Mesenchymal stem cell (in vitro differentiated cells and primary cell): ENCODE data around the gene ZNF385C. TPM values are rescaled to one million over a fixed set of nuclear protein-coding genes. Genes with fewer than 3 reads are reported as not detected.
A peak's percentile ranks its signal among the peaks of the same experiment; 100 is the strongest.
"Not testable (repeated sequence)": the region's sequence is repeated elsewhere in the genome, so short reads cannot be mapped to it uniquely, and the experiment has no call there.

Experiments
- DNase-seq: peaks from one replicate; pipeline ENCODE4 v3.0.0-alpha.2; 2013
- H2AFZ ChIP-seq: one replicate; pipeline ENCODE4 v1.6.1; 2013; ENCODE audit warnings: low read depth, mild to moderate bottlenecking, control low read depth, inconsistent platforms, low read length, moderate library complexity
- H2AK5ac ChIP-seq: 2 replicates; pipeline ENCODE4 v1.6.1; 2013; ENCODE audit warnings: low read length, moderate library complexity, mild to moderate bottlenecking, inconsistent platforms; ENCODE audit not compliant: severe bottlenecking
- H2BK120ac ChIP-seq: one replicate; pipeline ENCODE4 v1.6.1; 2013; ENCODE audit warnings: low read depth, mild to moderate bottlenecking, inconsistent platforms, low read length, moderate library complexity
- H2BK12ac ChIP-seq, 2 experiments: one replicate each; pipeline ENCODE4 v1.6.1; 2013; ENCODE audit warnings: inconsistent platforms in 2 of 2, low read length in 2 of 2, mild to moderate bottlenecking in 2 of 2, moderate library complexity in 2 of 2, control low read depth in 1 of 2
- H2BK15ac ChIP-seq: one replicate; pipeline ENCODE4 v1.6.1; 2013; ENCODE audit warnings: mild to moderate bottlenecking, low read depth, inconsistent platforms; ENCODE audit not compliant: poor library complexity, severe bottlenecking
- H2BK5ac ChIP-seq: 2 replicates; pipeline ENCODE4 v1.6.1; 2013; ENCODE audit warnings: low read depth, mild to moderate bottlenecking, low read length, control low read depth, inconsistent platforms; ENCODE audit not compliant: poor library complexity, severe bottlenecking
- H3K14ac ChIP-seq, 2 experiments: one replicate each; pipeline ENCODE4 v1.6.1; 2013; ENCODE audit warnings: inconsistent platforms in 2 of 2, low read length in 2 of 2, control low read depth in 1 of 2, mild to moderate bottlenecking in 1 of 2, moderate library complexity in 1 of 2
- H3K18ac ChIP-seq, 2 experiments: one replicate each; pipeline ENCODE4 v1.6.1; 2013; ENCODE audit warnings: inconsistent platforms in 2 of 2, low read length in 2 of 2, control low read depth in 1 of 2, low read depth in 1 of 2, mild to moderate bottlenecking in 1 of 2
- H3K23ac ChIP-seq, 2 experiments: one replicate each; pipeline ENCODE4 v1.6.1; 2013; ENCODE audit warnings: inconsistent platforms in 2 of 2, low read length in 2 of 2, mild to moderate bottlenecking in 2 of 2, moderate library complexity in 2 of 2, control low read depth in 1 of 2
- H3K27ac ChIP-seq: 2 replicates; pipeline ENCODE4 v1.5.1; 2013; ENCODE audit warnings: mild to moderate bottlenecking, moderate library complexity, low read length, control low read depth, inconsistent platforms; ENCODE audit not compliant: poor library complexity, severe bottlenecking
- H3K27me3 ChIP-seq, 2 experiments: 2 replicates each; pipeline versions ENCODE4 v1.6.1 to v1.7.0; 2013; ENCODE audit warnings: low read length in 2 of 2, mild to moderate bottlenecking in 2 of 2, moderate library complexity in 2 of 2, control low read depth in 1 of 2, inconsistent platforms in 1 of 2; ENCODE audit not compliant: control insufficient read depth in 1 of 2, insufficient read depth in 1 of 2
- H3K36me3 ChIP-seq, 2 experiments: 2 replicates each; pipeline versions ENCODE4 v1.6.1 to v1.7.0; 2013; ENCODE audit warnings: low read length in 2 of 2, control low read depth in 1 of 2, inconsistent platforms in 1 of 2, low read depth in 1 of 2, mild to moderate bottlenecking in 1 of 2; ENCODE audit not compliant: insufficient read depth in 2 of 2, control insufficient read depth in 1 of 2
- H3K4ac ChIP-seq, 2 experiments: one replicate each; pipeline ENCODE4 v1.6.1; 2013; ENCODE audit warnings: inconsistent platforms in 2 of 2, low read length in 2 of 2, mild to moderate bottlenecking in 2 of 2, moderate library complexity in 2 of 2, control low read depth in 1 of 2, low read depth in 1 of 2
- H3K4me1 ChIP-seq: 2 replicates; pipeline ENCODE4 v1.6.1; 2013; ENCODE audit warnings: low read depth, low read length, control low read depth; ENCODE audit not compliant: control insufficient read depth, insufficient read depth
- H3K4me2 ChIP-seq: 2 replicates; pipeline ENCODE4 v1.6.1; 2013; ENCODE audit warnings: low read length, mild to moderate bottlenecking, inconsistent platforms; ENCODE audit not compliant: poor library complexity, severe bottlenecking
- H3K4me3 ChIP-seq, 2 experiments: 2 replicates each; pipeline versions ENCODE4 v1.5.1 to v1.7.0; 2013; ENCODE audit warnings: low read length in 2 of 2, mild to moderate bottlenecking in 2 of 2, control low read depth in 1 of 2, low read depth in 1 of 2; ENCODE audit not compliant: insufficient read depth in 1 of 2
- H3K79me1 ChIP-seq: replicated peaks from 2 replicates; pipeline ENCODE4 v1.6.1; 2013; ENCODE audit warnings: mild to moderate bottlenecking, control low read depth, low read length, inconsistent platforms; ENCODE audit not compliant: poor library complexity, severe bottlenecking
- H3K9ac ChIP-seq: 2 replicates; pipeline ENCODE4 v1.7.0; 2013; ENCODE audit warnings: mild to moderate bottlenecking, low read length, moderate library complexity
- H3K9me3 ChIP-seq: 2 replicates; pipeline ENCODE4 v1.7.0; 2013; ENCODE audit warnings: mild to moderate bottlenecking, low read length; ENCODE audit not compliant: control insufficient read depth
- H4K8ac ChIP-seq: one replicate; pipeline ENCODE4 v1.6.1; 2013; ENCODE audit warnings: inconsistent platforms, mild to moderate bottlenecking, low read length, moderate library complexity
- H4K91ac ChIP-seq: one replicate; pipeline ENCODE4 v1.6.1; 2013; ENCODE audit warnings: mild to moderate bottlenecking, low read length, inconsistent platforms
- WGBS: methylation state at CpG from one replicate; pipeline ENCODE4 v1.1.7; 2013; ENCODE audit warnings: mixed read lengths; 5-methylcytosine and 5-hydroxymethylcytosine counted together
- polyA plus RNA-seq, 2 experiments: library from polyadenylated mRNA; stranded (reverse); fragments of 200-250 nt; gene quantifications; one replicate each; pipeline ENCODE4 v1.2.3, GENCODE V29; 2013

Gene ZNF385C, protein sequence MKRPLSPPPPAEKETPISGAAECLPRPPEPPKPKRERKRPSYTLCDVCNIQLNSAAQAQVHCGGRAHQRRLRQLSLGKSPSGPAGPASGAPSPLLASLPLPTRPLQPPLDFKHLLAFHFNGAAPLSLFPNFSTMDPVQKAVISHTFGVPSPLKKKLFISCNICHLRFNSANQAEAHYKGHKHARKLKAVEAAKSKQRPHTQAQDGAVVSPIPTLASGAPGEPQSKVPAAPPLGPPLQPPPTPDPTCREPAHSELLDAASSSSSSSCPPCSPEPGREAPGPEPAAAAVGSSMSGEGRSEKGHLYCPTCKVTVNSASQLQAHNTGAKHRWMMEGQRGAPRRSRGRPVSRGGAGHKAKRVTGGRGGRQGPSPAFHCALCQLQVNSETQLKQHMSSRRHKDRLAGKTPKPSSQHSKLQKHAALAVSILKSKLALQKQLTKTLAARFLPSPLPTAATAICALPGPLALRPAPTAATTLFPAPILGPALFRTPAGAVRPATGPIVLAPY
- 0.07 TPM for polyA plus RNA-seq (2013, experiment 1 of 2)
- 0.11 TPM for polyA plus RNA-seq (2013, experiment 2 of 2)

DNA sequence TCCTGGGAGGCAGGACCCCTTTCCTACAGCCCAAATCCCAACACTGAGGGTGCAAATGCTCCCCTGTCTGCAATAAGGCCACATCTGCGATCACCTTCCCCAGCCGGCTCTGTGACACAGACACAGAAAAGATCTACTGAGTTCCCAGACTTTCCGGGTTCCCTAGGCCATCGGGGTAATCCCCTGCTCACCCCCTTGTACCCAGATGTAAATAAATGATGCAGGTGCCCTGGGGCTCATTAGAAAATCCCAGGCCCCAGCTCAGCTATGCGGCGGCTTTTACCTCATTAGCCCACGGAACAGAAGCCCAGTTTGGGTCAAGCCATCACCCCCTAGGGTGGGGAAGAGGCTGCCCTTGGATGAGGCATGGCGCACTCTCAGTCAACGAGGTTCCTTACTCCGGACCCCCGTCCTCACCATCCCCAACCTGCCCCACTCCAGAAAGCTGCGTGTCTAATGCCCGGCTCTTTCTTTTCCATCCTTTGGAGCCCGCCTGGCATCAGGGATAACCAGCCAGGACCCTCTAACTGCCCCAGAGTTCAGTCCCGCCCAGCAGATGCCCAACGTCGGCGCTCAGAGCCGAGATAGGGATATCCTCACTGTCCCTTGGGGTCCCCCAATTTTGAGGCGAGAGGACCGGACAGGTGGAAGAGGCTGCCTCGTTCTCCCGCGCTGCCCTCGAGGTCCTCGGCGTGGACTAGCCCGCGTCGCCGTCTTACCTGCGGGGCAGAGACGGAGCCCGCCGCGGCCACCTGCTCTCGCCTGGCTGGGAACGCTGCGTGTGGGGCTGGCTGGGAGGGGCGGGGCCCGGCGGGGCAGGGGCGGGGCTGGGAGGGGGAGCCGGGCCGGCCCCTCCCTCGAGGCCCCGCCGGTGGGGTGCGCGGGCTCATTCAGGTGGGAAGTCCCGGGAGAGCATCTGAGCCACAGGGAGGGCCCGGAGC lies at the start of gene ZNF385C:
Gene ZNF385C (minus strand): TSS at position 783 of the 941 bp plus-strand sequence. CDS start 35,417 bp downstream, outside the sequence.
- Histone ChIP-seq H3K4ac (no peak within 1 kb of the TSS), H3K9me3 (no peaks in the 10 kb centered on the region), H3K27ac (no peak within 1 kb of the TSS), H2BK12ac (no peak within 1 kb of the TSS), H2AK5ac (no peak within 1 kb of the TSS), H2BK120ac (no peak within 1 kb of the TSS), H3K9ac (no peak within 1 kb of the TSS), H3K36me3 (peaks cover under 1 to 4% of the 10 kb centered on the region in 2 experiments), H3K18ac (no peak within 1 kb of the TSS), H3K4me1 (peaks cover 11% of the 10 kb centered on the region), H3K23ac (no peak within 1 kb of the TSS), H2BK15ac (peak within 1 kb of the TSS; percentile 32), H3K27me3 (peaks cover 44 to 45% of the 10 kb centered on the region in 2 experiments), H3K4me2 (peak within 1 kb of the TSS; percentile 70), H4K8ac (no peak within 1 kb of the TSS), H2BK5ac (no peak within 1 kb of the TSS), H4K91ac (no peak within 1 kb of the TSS), H3K79me1 (no peaks in the 10 kb centered on the region), H3K4me3 (no peak within 1 kb of the TSS), H2AFZ (no peak within 1 kb of the TSS), H3K14ac (peak within 1 kb of the TSS in 1 of 2 experiments; percentile 11)
- no peak for DNase-seq
- 21% methylated on average over 41 of the region's 52 CpGs for WGBS

DNA sequence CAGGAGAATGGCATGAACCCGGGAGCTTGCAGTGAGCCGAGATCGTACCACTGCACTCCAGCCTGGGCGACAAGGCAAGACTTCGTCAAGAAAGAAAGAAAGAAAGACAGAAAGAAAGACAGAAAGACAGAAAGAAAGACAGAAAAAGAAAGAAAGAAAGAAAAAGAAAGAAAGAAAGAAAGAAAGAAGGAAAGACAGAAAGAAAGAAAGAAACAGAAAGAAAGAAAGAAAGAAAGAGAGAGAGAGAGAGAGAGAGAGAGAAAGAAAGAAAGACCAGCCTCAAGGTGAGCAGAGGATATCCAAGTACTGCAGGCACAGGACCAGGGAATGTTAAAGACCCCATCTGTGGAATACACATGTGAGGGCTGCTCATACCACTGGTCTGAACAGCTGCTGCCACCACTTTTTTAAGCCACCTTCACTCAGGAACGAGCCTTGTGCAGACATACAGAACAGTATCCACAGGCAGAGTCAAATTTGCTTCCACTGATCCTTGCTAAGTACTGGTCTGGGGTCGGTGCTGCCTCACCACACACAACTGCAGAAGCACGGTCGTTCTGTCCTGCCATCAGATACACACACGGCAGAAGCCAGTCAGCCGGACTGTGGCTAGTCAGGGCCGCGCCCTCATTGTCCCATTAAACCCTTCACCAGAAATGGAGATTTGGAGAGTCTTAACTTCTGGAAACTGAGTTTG lies 48.8 kb upstream of the ZNF385C start:
- H2BK120ac ChIP-seq: no peak overlapping the region

DNA sequence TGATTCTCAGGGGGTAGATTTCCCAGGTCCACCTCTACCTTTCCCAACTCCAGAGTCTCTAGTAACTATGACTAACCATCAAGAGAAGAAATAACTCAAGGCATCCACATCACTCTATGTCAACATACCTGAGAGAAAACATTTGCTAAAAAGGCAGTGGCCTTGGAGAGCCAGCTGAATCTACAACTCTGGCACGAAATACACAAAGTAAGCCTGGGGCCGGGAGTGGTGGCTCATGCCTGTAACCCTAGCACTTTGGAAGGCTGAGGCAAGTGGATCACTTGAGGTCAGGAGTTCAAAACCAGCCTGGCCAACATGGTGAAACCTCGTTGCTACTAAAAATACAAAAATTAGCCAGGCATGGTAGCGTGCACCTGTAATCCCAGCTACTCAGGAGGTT lies 44.9 kb upstream of the ZNF385C start:
- not testable (repeated sequence) for H2BK120ac ChIP-seq, H3K27me3 ChIP-seq, DNase-seq, H2BK12ac ChIP-seq, H2AFZ ChIP-seq, H3K9ac ChIP-seq, H2AK5ac ChIP-seq, H3K9me3 ChIP-seq, H4K8ac ChIP-seq, H2BK5ac ChIP-seq, H3K23ac ChIP-seq, H3K4me2 ChIP-seq, H3K14ac ChIP-seq, H3K4ac ChIP-seq, H2BK15ac ChIP-seq, H3K18ac ChIP-seq, H4K91ac ChIP-seq
- 93% methylated on average over 4 of the region's 4 CpGs for WGBS
- Histone ChIP-seq H3K36me3 (peaks cover 31 to 38% of the 10 kb centered on the region in 2 experiments), H3K27ac (peak overlapping the region; percentile 4), H3K79me1 (peaks cover 12% of the 10 kb centered on the region), H3K4me1 (peaks cover 33% of the 10 kb centered on the region), H3K4me3 (peak overlapping the region in 1 of 2 experiments; percentile 25)

More for the DNA sequence above, 48.8 kb upstream of the ZNF385C start:
- no peak overlapping the region for H2BK12ac ChIP-seq
- no peak overlapping the region for H3K23ac ChIP-seq
- H3K36me3 ChIP-seq: peaks cover 33 to 39% of the 10 kb centered on the region in 2 experiments
- no peak overlapping the region for H3K14ac ChIP-seq
- H3K4me2 ChIP-seq: no peak overlapping the region
- no peak overlapping the region for H2BK5ac ChIP-seq
- DNase-seq: no peak
- WGBS: 92% methylated on average over 11 of the region's 13 CpGs
- no peak overlapping the region for H4K91ac ChIP-seq
- H3K18ac ChIP-seq: no peak overlapping the region
- H2BK15ac ChIP-seq: no peak overlapping the region
- H4K8ac ChIP-seq: no peak overlapping the region
- H3K4me3 ChIP-seq: no peak overlapping the region
- no peak overlapping the region for H2AK5ac ChIP-seq
- H3K4ac ChIP-seq: no peak overlapping the region
- H3K79me1 ChIP-seq: peaks cover 12% of the 10 kb centered on the region
- peaks cover 11% of the 10 kb centered on the region for H3K4me1 ChIP-seq
- no peak overlapping the region for H2AFZ ChIP-seq
- no peak overlapping the region for H3K27ac ChIP-seq
- H3K27me3 ChIP-seq: no peaks in the 10 kb centered on the region
- H3K9ac ChIP-seq: no peak overlapping the region
- H3K9me3 ChIP-seq: no peaks in the 10 kb centered on the region
